RCC 7860 (cell line): ENCODE results near the gene RGS16.
"Not testable (repeated sequence)": the region's sequence is repeated elsewhere in the genome, so short reads cannot be mapped to it uniquely, and the experiment has no call there.

Experiments used
- DNase-seq: peaks from one replicate; pipeline ENCODE4 v3.0.0-alpha.2; 2015; ENCODE audit warnings: low spot score
- FAIRE-seq: peaks from 2 replicates; lab custom pipeline; 2012; peaks lifted over from hg19 to GRCh38; lab: Jason Lieb, UNC

The RGS16 gene

GRCh38 chr1:182604175-182605164 lies at the start of gene RGS16:
RGS16 (minus strand) TSS chr1:182604389; CDS start chr1:182604259, 130 bp downstream.
- DNase-seq (no peak), FAIRE-seq (no peak)

GRCh38 chr1:182653986-182654385 lies 49.8 kb upstream of the RGS16 start:
- DNase-seq (no peak), FAIRE-seq (no peak)

GRCh38 chr1:182652933-182653332 lies 48.7 kb upstream of the RGS16 start:
- no peak for FAIRE-seq

GRCh38 chr1:182651339-182651724 lies 47.1 kb upstream of the RGS16 start:
- DNase-seq: no peak
- no peak for FAIRE-seq

More at GRCh38 chr1:182652933-182653332, 48.7 kb upstream of the RGS16 start:
- no peak for DNase-seq

- DNase-seq: no peak
- no peak for FAIRE-seq
These were observed 46.6 kb upstream of the RGS16 start for GRCh38 chr1:182650678-182651338.

GRCh38 chr1:182649041-182649440 lies 44.9 kb upstream of the RGS16 start:
- FAIRE-seq (no peak), DNase-seq (no peak)

GRCh38 chr1:182646739-182647138 lies 42.5 kb upstream of the RGS16 start:
- no peak for FAIRE-seq

GRCh38 chr1:182644886-182645285 lies 40.7 kb upstream of the RGS16 start:
- no peak for FAIRE-seq
- no peak for DNase-seq

More at GRCh38 chr1:182646739-182647138, 42.5 kb upstream of the RGS16 start:
- no peak for DNase-seq

GRCh38 chr1:182643699-182644098 lies 39.5 kb upstream of the RGS16 start:
- DNase-seq: no peak
- no peak for FAIRE-seq

- FAIRE-seq: no peak
- no peak for DNase-seq
These were observed 38.3 kb upstream of the RGS16 start for GRCh38 chr1:182642461-182642860.

- FAIRE-seq (no peak), DNase-seq (no peak)
These were observed 37.4 kb upstream of the RGS16 start for GRCh38 chr1:182641561-182641960.

GRCh38 chr1:182639330-182639729 lies 35.1 kb upstream of the RGS16 start:
- no peak for FAIRE-seq
- DNase-seq: no peak

- DNase-seq (no peak), FAIRE-seq (no peak)
These were observed 33.6 kb upstream of the RGS16 start for GRCh38 chr1:182637769-182638168.

- no peak for FAIRE-seq
- DNase-seq: no peak
These were observed 31.7 kb upstream of the RGS16 start for GRCh38 chr1:182635871-182636270.

- FAIRE-seq (no peak), DNase-seq (no peak)
These were observed 30.3 kb upstream of the RGS16 start for GRCh38 chr1:182634306-182635072.

GRCh38 chr1:182633657-182634281 lies 29.6 kb upstream of the RGS16 start:
- DNase-seq: no peak
- no peak for FAIRE-seq

GRCh38 chr1:182633031-182633430 lies 28.8 kb upstream of the RGS16 start:
- DNase-seq: no peak
- FAIRE-seq: no peak

- not testable (repeated sequence) for FAIRE-seq, DNase-seq
These were observed 28.3 kb upstream of the RGS16 start for GRCh38 chr1:182632441-182632857.

- FAIRE-seq: no peak
These were observed 27.8 kb upstream of the RGS16 start for GRCh38 chr1:182631954-182632353.

GRCh38 chr1:182631053-182631677 lies 27.0 kb upstream of the RGS16 start:
- FAIRE-seq: no peak
- no peak for DNase-seq

More at GRCh38 chr1:182631954-182632353, 27.8 kb upstream of the RGS16 start:
- DNase-seq: no peak
